Tibial artery (tissue), 4 donors: ENCODE data around the gene TMEM45A.

Source experiments
- DNase-seq, 2 donors: peaks; one replicate each; pipeline ENCODE4 v3.0.0-alpha.2; 2019
- H3K27ac ChIP-seq, 2 donors: fragments of 200-600 bp; sonication (generic) in 1 of 2; 1 replicate in 1 of 2; 2 replicates in 1 of 2; pipeline ENCODE4 v1.5.1; 2018 to 2019; ENCODE audit warnings: mild to moderate bottlenecking in 1 of 2
- H3K27me3 ChIP-seq, 2 donors: fragments of 200-600 bp; sonication (generic) in 1 of 2; one replicate each; pipeline versions ENCODE4 v1.5.1 to v1.6.0; 2016 to 2019
- H3K36me3 ChIP-seq, 3 donors: fragments of 200-600 bp; sonication (generic) in 2 of 3; one replicate each; pipeline ENCODE4 v1.5.1; 2016 to 2019; ENCODE audit warnings: mild to moderate bottlenecking in 2 of 3
- H3K4me1 ChIP-seq, 4 donors: fragments of 200-600 bp; sonication (generic) in 2 of 4; 1 replicate in 3 of 4; 2 replicates in 1 of 4; pipeline ENCODE4 v1.5.1; 2016 to 2019
- H3K4me3 ChIP-seq, 2 donors: fragments of 200-600 bp; sonication (generic) in 1 of 2; 1 replicate in 1 of 2; 2 replicates in 1 of 2; pipeline ENCODE4 v1.5.1; 2018 to 2019; ENCODE audit warnings: mild to moderate bottlenecking in 2 of 2
- H3K9me3 ChIP-seq, 3 donors: fragments of 200-600 bp; sonication (generic) in 1 of 3; one replicate each; pipeline ENCODE4 v1.5.1; 2016 to 2019
- CTCF ChIP-seq, 2 experiments: fragments of 200-600 bp in 1 of 2; fragments of 450-650 bp in 1 of 2; IDR thresholded peaks; one replicate each; pipeline ENCODE4 v1.5.1; 2017 to 2019; ENCODE audit warnings: antibody characterized with exemption in 2 of 2, mild to moderate bottlenecking in 1 of 2, moderate library complexity in 1 of 2
- intact Hi-C: fragments of 100-400 bp; cut with DNase I; formaldehyde crosslinking; loops from one replicate; pipeline ENCODE4 v1.15.0; 2023; ENCODE audit warnings: low total_unique reads

The TMEM45A gene

DNA sequence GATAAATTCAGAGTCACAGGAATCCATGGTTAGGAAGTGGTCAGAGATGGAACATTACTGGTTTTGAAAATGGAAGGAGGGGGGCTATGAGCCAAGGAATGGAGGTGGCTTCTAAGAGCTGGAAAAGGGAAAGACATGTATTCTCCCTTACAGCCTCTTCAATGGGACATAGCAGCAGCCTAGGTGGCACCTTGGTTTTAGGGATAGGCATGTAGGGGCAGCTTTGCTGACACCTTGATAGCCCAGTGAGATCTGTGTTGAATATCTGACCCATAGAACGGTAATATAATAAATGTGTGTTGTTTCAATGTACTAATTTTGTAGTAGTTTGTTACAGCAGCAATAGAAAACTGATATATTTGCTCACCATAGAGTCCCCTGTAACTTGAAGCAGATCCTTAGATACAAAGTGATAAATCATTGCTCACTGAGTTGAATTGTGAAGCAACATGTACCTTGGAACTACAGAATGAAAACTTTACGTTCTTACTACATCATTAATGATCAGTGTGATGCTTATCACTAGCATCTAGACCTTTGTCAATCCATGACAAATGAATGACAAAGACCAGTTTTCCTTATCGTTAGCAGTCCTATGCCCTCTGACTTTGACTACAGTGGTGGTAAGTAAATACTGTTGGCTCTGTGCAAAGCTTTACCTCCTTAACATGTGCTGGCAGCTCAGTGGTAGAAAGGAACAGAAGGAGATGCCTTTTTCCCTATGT is 53.8 kb downstream of the TMEM45A start:
- H3K27ac ChIP-seq: no peak overlapping the region
- no peak overlapping the region for H3K4me3 ChIP-seq
- H3K27me3 ChIP-seq: no peaks in the 10 kb centered on the region
- intact Hi-C loops: no loop called here
- TF ChIP-seq CTCF (IDR thresholded peaks at IDR 0.05): no peak
- H3K9me3 ChIP-seq: no peaks in the 10 kb centered on the region
- H3K36me3 ChIP-seq: no peaks in the 10 kb centered on the region
- no peaks in the 10 kb centered on the region for H3K4me1 ChIP-seq
- DNase-seq: no peak

DNA sequence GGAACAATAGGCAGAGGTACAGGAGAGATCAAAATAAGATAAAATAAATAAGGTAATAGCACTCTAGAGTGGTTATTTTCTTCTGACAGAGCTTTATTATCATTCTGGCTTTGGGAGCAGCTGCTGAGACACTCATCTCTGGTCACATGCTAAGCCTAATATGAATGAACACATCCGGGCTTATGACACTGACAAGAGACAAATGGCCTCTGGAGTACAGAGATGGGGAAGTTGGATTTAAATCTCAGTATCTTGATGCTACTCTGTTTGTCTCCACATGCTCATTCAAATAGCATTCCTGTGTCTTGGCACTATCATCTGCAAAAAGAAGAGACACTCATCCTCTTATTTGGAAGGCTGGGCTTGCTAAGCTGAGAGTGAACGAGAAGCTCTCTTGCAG is 55.6 kb downstream of the TMEM45A start:
- DNase-seq: no peak
- TF ChIP-seq CTCF (IDR thresholded peaks at IDR 0.05): no peak
- Histone ChIP-seq H3K27ac (no peak overlapping the region), H3K9me3 (no peaks in the 10 kb centered on the region), H3K4me3 (no peak overlapping the region), H3K27me3 (no peaks in the 10 kb centered on the region), H3K4me1 (no peaks in the 10 kb centered on the region), H3K36me3 (no peaks in the 10 kb centered on the region)
- intact Hi-C loops: no loop called here

DNA sequence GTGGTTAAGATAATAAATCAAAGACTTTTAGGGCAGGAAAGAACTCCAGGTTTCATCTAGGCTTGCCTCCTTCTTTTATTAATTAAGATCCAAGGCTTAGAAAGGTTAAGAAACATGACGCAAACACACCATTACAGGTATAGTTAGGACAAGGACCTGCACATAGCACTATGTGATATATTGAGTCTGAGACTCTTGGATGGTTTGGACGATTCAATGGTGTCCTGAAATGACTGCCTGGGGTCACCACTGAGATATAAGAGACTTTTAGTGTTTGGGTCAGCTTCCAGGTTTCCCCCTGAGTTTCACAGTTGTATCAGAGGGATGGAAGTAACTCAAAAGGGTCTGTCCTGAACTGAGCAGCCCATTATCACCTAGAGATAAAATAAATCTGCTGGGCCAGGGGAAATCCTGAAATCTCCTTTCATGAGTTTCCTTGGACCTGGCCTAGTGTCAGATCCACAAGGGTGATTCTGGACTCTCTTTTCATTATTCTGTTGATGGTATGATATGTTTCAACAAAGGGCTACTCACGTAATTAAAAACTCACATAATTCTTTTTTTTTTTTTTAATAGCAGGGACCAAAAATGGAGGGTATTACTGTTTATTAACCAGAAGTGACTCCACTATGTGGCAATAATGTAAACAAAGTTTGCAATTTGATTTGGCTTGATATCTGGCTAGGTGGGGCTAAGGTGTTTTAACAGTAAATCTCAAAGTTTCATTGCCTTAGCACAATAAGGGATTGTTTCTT is 61.4 kb downstream of the TMEM45A start:
- no peaks in the 10 kb centered on the region for H3K36me3 ChIP-seq
- no peak overlapping the region for H3K27ac ChIP-seq
- H3K4me3 ChIP-seq: no peak overlapping the region
- TF ChIP-seq CTCF (IDR thresholded peaks at IDR 0.05): no peak
- intact Hi-C loops: no loop called here
- H3K9me3 ChIP-seq: no peaks in the 10 kb centered on the region
- no peaks in the 10 kb centered on the region for H3K4me1 ChIP-seq
- DNase-seq: no peak
- no peaks in the 10 kb centered on the region for H3K27me3 ChIP-seq

DNA sequence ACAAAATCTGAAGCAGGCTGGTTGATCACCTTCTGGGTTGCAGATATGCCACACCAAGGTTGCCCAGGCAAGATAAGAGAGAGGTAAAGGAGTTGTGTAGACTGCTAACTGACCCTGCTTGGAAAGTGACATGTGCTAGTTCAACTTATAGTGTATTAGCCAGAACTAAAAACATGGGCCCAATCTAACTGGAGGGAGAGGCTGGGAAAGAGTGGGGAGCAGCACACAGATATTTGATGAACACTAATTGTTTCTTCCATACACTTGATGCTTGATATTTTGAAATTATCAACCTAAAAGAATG is 61.9 kb downstream of the TMEM45A start:
- H3K4me1 ChIP-seq: no peaks in the 10 kb centered on the region
- no peak for DNase-seq
- TF ChIP-seq CTCF (IDR thresholded peaks at IDR 0.05): no peak
- no peak overlapping the region for H3K4me3 ChIP-seq
- intact Hi-C loops: no loop called here
- H3K27ac ChIP-seq: no peak overlapping the region
- H3K27me3 ChIP-seq: no peaks in the 10 kb centered on the region
- H3K36me3 ChIP-seq: no peaks in the 10 kb centered on the region
- no peaks in the 10 kb centered on the region for H3K9me3 ChIP-seq

GRCh38 chr3:100556673-100557310 is 64.4 kb downstream of the TMEM45A start:
- Histone ChIP-seq H3K4me1 (peaks cover 0 to 3% (median 0%) of the 10 kb centered on the region in 4 donors), H3K27ac (no peak overlapping the region), H3K27me3 (no peaks in the 10 kb centered on the region), H3K9me3 (no peaks in the 10 kb centered on the region), H3K36me3 (no peaks in the 10 kb centered on the region), H3K4me3 (no peak overlapping the region)
- intact Hi-C loops: no loop called here
- DNase-seq: peak in 1 of 2 donors; percentile 59
- no peak for TF ChIP-seq CTCF (IDR thresholded peaks at IDR 0.05)
